PC-9 (cell line): ENCODE data around the gene DPYD. TPM values are rescaled to one million over a fixed set of nuclear protein-coding genes. Genes with fewer than 3 reads are reported as not detected.

Source experiments
- BruUV-seq: library from RNA; stranded (reverse); fragments of 400-500 nt; replicated peaks from 2 replicates; lab custom pipeline; 2021; lab: Mats Ljungman, UMichigan
- CTCF ChIA-PET: fragments of 300-600 bp; sonication (Branson Sonifier 250); formaldehyde crosslinking; loops from one replicate; lab custom pipeline; 2022; ENCODE audit warnings: antibody characterized with exemption; lab: Charles Lee
- POLR2A ChIA-PET: fragments of 300-600 bp; sonication (Branson Sonifier 250); formaldehyde crosslinking; loops from one replicate; lab custom pipeline; 2022; ENCODE audit warnings: antibody characterized with exemption; ENCODE audit not compliant: unreplicated experiment; lab: Charles Lee
- DNase-seq, 2 experiments: peaks; one replicate each; pipeline versions ENCODE4 v3.0.0 to v3.0.0-alpha.2; 2015 to 2022; ENCODE audit warnings: mixed read lengths in 1 of 2
- H2AFZ ChIP-seq: fragments of 200-600 bp; sonication (generic); 2 replicates; pipeline ENCODE4 v1.8.1; 2017; ENCODE audit warnings: antibody characterized with exemption
- H3F3A ChIP-seq: fragments of 200-600 bp; sonication (generic); 2 replicates; pipeline ENCODE4 v1.8.1; 2017; ENCODE audit warnings: antibody characterized with exemption, mild to moderate bottlenecking, low read depth; ENCODE audit not compliant: insufficient read depth
- H3K27ac ChIP-seq: fragments of 200-600 bp; sonication (generic); 2 replicates; pipeline ENCODE4 v1.6.1; 2016; ENCODE audit warnings: mixed run types
- H3K27me3 ChIP-seq: fragments of 200-600 bp; sonication (generic); 2 replicates; pipeline ENCODE4 v1.6.1; 2016; ENCODE audit warnings: low read depth, mixed run types; ENCODE audit not compliant: insufficient read depth
- H3K36me3 ChIP-seq: fragments of 200-600 bp; sonication (generic); 2 replicates; pipeline ENCODE4 v1.6.1; 2016; ENCODE audit warnings: low read depth, mixed run types
- H3K4me1 ChIP-seq: fragments of 200-600 bp; sonication (generic); replicated peaks from 2 replicates; pipeline ENCODE4 v1.6.1; 2016; ENCODE audit warnings: mixed run types; ENCODE audit not compliant: insufficient read depth
- H3K4me2 ChIP-seq: fragments of 200-600 bp; sonication (generic); 2 replicates; pipeline ENCODE4 v1.6.1; 2017; ENCODE audit warnings: mixed run types
- H3K4me3 ChIP-seq: fragments of 200-600 bp; sonication (generic); 2 replicates; pipeline ENCODE4 v1.6.1; 2016; ENCODE audit warnings: mixed run types
- H3K79me2 ChIP-seq: fragments of 200-600 bp; sonication (generic); 2 replicates; pipeline ENCODE4 v1.6.1; 2017; ENCODE audit warnings: low read depth, mixed run types
- H3K9me2 ChIP-seq: fragments of 200-600 bp; sonication (generic); 2 replicates; pipeline ENCODE4 v1.8.1; 2017; ENCODE audit warnings: mild to moderate bottlenecking; ENCODE audit not compliant: insufficient read depth
- H3K9me3 ChIP-seq: fragments of 200-600 bp; sonication (generic); 2 replicates; pipeline ENCODE4 v1.8.1; 2016; ENCODE audit warnings: low read depth; ENCODE audit not compliant: insufficient read depth
- H4K20me1 ChIP-seq: fragments of 200-600 bp; sonication (generic); 2 replicates; pipeline ENCODE4 v1.8.1; 2017; ENCODE audit not compliant: insufficient read depth
- EZH2 ChIP-seq: fragments of 200-600 bp; sonication (generic); IDR thresholded peaks from 2 replicates; pipeline ENCODE4 v1.8.0; 2017; ENCODE audit warnings: antibody characterized with exemption, low read depth
- intact Hi-C: fragments of 100-400 bp; cut with micrococcal nuclease; formaldehyde crosslinking; loops from one replicate; pipeline ENCODE4 v1.10.0; 2022; ENCODE audit not compliant: unreplicated experiment
- total RNA-seq: library from RNA; stranded (reverse); gene quantifications from 2 replicates; pipeline ENCODE4 v1.2.3, GENCODE V29; 2021
- TF ChIP-seq, protein P1 (sequence below): fragments of 200-600 bp; sonication (generic); conservative IDR thresholded peaks from 2 replicates; pipeline ENCODE4 v1.6.1; 2017; ENCODE audit warnings: mixed run types, antibody characterized with exemption, mild to moderate bottlenecking, moderate library complexity

The DPYD gene
- total RNA-seq, 1 experiment from 2014 or later, result 24.1 TPM

DNA sequence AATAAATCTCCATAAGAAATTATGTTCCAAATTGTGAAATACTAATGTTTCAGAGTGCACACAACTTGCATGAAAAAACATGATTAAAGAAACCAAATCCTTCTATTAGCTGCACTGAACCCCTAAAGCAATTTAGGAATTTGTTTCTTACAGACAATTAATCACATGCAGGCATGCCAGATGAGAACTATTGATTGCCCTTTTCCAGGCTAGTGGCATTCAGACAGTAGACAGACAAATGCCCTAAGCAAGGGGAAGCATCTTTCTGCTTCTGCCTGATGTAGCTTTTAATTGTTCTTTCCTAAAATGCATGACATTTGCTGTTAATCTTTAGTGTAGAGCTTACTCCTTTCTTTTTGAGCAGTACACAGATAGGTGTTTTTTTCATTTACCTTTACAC, 229.5 kb downstream of the DPYD start:
- ChIA-PET POLR2A (no interaction called here), CTCF (no interaction called here)
- intact Hi-C loops, result no loop called here
- no peaks in the 10 kb centered on the region for H3K4me1 ChIP-seq
- no peaks in the 10 kb centered on the region for H3K79me2 ChIP-seq
- no peak overlapping the region for H3K4me2 ChIP-seq
- no peaks in the 10 kb centered on the region for H3K27me3 ChIP-seq
- H3F3A ChIP-seq, result no peaks in the 10 kb centered on the region
- no peak overlapping the region for H3K4me3 ChIP-seq
- H3K9me3 ChIP-seq, result no peaks in the 10 kb centered on the region
- TF ChIP-seq EZH2, result no peak
- no TSS peak for BruUV-seq
- no peak for DNase-seq
- no peaks in the 10 kb centered on the region for H3K36me3 ChIP-seq
- H3K27ac ChIP-seq, result no peak overlapping the region
- H4K20me1 ChIP-seq, result no peaks in the 10 kb centered on the region
- H2AFZ ChIP-seq, result no peak overlapping the region
- H3K9me2 ChIP-seq, result peaks cover 6% of the 10 kb centered on the region; the same call in 1 of the 2 replicates

DNA sequence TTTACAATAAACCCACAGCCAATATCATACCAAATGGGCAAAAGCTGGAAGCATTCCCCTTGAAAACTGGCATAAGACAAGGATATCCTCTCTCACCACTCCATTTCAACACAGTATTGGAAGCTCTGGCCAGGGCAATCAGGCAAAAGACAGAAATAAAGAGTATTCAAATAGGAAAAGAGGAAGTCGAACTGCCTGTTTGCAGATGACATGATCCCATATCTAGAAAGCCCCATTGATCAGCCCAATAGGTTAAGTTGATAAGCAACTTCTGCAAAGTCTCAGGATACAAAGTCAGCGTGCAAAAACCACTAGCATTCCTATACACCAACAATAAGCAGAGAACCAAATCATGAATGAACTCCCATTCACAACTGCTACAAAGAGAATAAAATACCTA, 235.5 kb downstream of the DPYD start:
- no peaks in the 10 kb centered on the region for H3K9me3 ChIP-seq
- no peak for DNase-seq
- no peaks in the 10 kb centered on the region for H3K36me3 ChIP-seq
- ChIA-PET CTCF (no interaction called here), POLR2A (no interaction called here)
- H3K27ac ChIP-seq, result no peak overlapping the region
- H3F3A ChIP-seq, result no peaks in the 10 kb centered on the region
- intact Hi-C loops, result no loop called here
- no peaks in the 10 kb centered on the region for H3K4me1 ChIP-seq
- no TSS peak for BruUV-seq
- H3K79me2 ChIP-seq, result no peaks in the 10 kb centered on the region
- H3K27me3 ChIP-seq, result no peaks in the 10 kb centered on the region
- H3K9me2 ChIP-seq, result peaks cover 6% of the 10 kb centered on the region; the same call in 1 of the 2 replicates
- no peak overlapping the region for H3K4me3 ChIP-seq
- no peak for TF ChIP-seq EZH2
- TF ChIP-seq, protein P1, sequence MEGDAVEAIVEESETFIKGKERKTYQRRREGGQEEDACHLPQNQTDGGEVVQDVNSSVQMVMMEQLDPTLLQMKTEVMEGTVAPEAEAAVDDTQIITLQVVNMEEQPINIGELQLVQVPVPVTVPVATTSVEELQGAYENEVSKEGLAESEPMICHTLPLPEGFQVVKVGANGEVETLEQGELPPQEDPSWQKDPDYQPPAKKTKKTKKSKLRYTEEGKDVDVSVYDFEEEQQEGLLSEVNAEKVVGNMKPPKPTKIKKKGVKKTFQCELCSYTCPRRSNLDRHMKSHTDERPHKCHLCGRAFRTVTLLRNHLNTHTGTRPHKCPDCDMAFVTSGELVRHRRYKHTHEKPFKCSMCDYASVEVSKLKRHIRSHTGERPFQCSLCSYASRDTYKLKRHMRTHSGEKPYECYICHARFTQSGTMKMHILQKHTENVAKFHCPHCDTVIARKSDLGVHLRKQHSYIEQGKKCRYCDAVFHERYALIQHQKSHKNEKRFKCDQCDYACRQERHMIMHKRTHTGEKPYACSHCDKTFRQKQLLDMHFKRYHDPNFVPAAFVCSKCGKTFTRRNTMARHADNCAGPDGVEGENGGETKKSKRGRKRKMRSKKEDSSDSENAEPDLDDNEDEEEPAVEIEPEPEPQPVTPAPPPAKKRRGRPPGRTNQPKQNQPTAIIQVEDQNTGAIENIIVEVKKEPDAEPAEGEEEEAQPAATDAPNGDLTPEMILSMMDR, result no peak
- H3K4me2 ChIP-seq, result no peak overlapping the region
- no peaks in the 10 kb centered on the region for H4K20me1 ChIP-seq
- no peak overlapping the region for H2AFZ ChIP-seq

DNA sequence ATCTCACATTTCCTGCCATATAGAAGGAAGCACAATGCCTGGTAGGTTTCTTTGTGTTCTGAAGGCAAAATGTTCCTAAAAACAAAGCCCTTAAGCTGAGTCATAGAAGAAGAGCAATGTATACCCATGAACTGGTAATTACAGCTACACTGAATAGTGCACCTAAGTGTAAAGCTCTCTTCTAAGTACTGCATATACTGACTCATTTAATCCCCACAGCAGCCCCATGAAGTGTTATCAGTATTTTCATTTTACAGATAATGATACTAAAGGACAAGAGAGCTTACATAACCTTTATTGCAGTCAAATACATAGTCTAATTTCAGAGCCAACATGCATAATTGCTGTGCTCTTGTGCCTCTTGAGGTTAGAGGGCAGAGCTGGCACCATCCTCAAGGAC, 239.9 kb downstream of the DPYD start:
- Histone ChIP-seq H2AFZ (no peak overlapping the region), H3K4me1 (no peaks in the 10 kb centered on the region), H3K9me2 (no peaks in the 10 kb centered on the region), H3K27me3 (no peaks in the 10 kb centered on the region), H3F3A (no peaks in the 10 kb centered on the region), H3K4me3 (no peak overlapping the region), H3K9me3 (no peaks in the 10 kb centered on the region), H3K79me2 (no peaks in the 10 kb centered on the region), H3K4me2 (no peak overlapping the region), H3K27ac (no peak overlapping the region), H4K20me1 (no peaks in the 10 kb centered on the region), H3K36me3 (no peaks in the 10 kb centered on the region)
- TF ChIP-seq, protein P1, result no peak
- TF ChIP-seq EZH2, result no peak
- POLR2A ChIA-PET, result interaction anchor here (0.6 kb wide), 1 partner anchor 478 kb away, joined by 3 read pairs; no protein-coding TSS in a partner anchor
- CTCF ChIA-PET, result no interaction called here
- no TSS peak for BruUV-seq
- no peak for DNase-seq
- intact Hi-C loops, result no loop called here

DNA sequence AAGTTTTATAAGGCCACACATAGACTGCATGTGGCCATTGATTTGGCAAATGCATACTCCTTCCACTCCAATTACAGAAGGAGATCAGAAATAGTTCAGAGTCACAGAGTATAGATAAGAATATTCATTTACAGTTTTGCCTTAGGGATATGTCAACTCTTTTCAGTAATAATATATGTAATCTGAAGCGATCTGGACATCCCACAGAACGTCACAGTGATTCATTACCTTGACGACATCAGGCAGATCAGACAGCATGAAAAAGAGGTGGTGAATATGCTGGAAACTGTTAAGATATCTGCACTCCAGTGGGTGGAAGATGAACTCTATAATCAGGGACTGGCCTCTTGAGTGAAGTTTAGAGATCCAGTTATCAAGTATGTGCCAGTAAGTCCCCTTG, 240.4 kb downstream of the DPYD start:
- no TSS peak for BruUV-seq
- Histone ChIP-seq H3K27me3 (no peaks in the 10 kb centered on the region), H3K36me3 (no peaks in the 10 kb centered on the region), H3K4me2 (no peak overlapping the region), H3K79me2 (no peaks in the 10 kb centered on the region), H3F3A (no peaks in the 10 kb centered on the region), H3K27ac (no peak overlapping the region), H4K20me1 (no peaks in the 10 kb centered on the region), H2AFZ (no peak overlapping the region), H3K9me3 (no peaks in the 10 kb centered on the region), H3K4me1 (no peaks in the 10 kb centered on the region), H3K9me2 (no peaks in the 10 kb centered on the region), H3K4me3 (no peak overlapping the region)
- intact Hi-C loops, result no loop called here
- ChIA-PET POLR2A (interaction anchor here (0.6 kb wide), 1 partner anchor 478 kb away, joined by 3 read pairs; no protein-coding TSS in a partner anchor), CTCF (no interaction called here)
- TF ChIP-seq, protein P1, result no peak
- TF ChIP-seq EZH2, result no peak
- DNase-seq, result no peak
